Measurements from ENCODE around the gene ALG12.

ALG12 gene

DNA sequence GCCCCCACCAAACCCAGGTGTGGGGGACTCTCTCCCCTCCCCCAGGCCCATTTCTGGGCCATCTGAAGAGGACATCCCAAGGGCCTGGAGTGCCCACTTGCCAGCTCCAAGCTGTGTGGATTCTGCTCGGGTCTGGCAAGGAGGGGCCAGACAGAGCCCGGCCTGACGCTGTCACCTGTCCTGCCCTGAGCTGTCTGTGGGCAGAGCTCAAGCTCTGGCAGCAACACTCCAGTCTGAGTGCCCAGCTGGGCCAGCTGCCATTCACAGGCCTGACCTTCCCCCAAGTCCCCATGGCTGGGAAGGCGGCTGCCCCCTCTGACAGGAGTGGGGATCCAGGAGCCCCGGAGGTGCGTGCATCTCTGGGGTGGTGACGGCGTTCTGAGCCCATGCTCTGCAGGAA lies 36.1 kb upstream of the ALG12 start:
- H3K9ac ChIP-seq (ENCODE audit: low read length): no peak overlapping the region
- no peaks in the 10 kb centered on the region for H4K20me1 ChIP-seq (ENCODE audit: insufficient read depth, low read length)
- peaks cover 13% of the 10 kb centered on the region for H3K4me1 ChIP-seq (ENCODE audit: low read length)

DNA sequence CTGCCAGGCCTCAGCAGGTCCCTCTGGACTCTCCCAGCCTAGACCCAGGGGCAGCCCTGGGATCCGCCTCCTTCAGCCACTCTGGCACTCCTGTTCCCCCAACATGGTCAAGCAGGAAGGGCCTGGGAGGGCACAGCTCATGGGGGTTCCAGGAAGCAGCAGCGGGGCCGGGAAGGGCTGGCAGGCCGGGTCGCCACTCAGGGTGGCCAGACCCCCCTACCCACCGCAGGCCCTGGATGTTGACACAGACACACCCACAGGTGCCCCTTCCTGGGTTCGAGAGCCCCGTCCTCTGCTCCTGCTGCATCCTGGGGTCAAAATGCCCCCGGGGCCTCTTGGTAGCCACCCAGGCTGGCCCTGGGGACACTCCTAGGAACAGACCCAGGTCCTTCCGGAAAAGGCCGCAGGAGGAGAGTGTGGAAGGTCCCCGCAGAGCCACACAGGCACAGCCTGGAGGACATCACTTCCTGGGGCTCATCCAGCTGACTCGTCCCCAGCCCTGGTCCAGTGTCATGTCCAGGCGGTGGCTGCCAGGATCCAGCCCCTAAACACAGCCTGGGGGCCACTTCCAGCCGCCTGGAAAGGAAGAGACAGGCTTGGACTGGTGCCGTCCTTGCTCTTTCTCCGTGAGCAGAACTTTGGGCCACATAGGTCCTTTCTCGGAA lies 35.6 kb upstream of the ALG12 start:
- Histone ChIP-seq H3K4me1 (ENCODE audit: low read length) (peaks cover 9% of the 10 kb centered on the region), H3K36me3 (replicated peaks; ENCODE audit: low read depth, low read length) (no peaks in the 10 kb centered on the region), H3K27ac (ENCODE audit: low read length) (no peak overlapping the region), H2AFZ (ENCODE audit: low read depth, low read length) (no peak overlapping the region), H3K27me3 (ENCODE audit: low read depth, low read length) (no peaks in the 10 kb centered on the region), H3K79me2 (ENCODE audit: low read length) (no peaks in the 10 kb centered on the region), H3K4me3 (ENCODE audit: low read length) (no peak overlapping the region), H4K20me1 (ENCODE audit: insufficient read depth, low read length) (no peaks in the 10 kb centered on the region), H3K9me3 (ENCODE audit: insufficient read depth, low read length) (no peaks in the 10 kb centered on the region), H3K4me2 (ENCODE audit: low read length) (no peak overlapping the region), H3K9ac (ENCODE audit: low read length) (no peak overlapping the region)
- TF ChIP-seq EZH2phosphoT487 (IDR thresholded peaks at IDR 0.05; ENCODE audit: low read depth): no peak
- TF ChIP-seq, protein P1, sequence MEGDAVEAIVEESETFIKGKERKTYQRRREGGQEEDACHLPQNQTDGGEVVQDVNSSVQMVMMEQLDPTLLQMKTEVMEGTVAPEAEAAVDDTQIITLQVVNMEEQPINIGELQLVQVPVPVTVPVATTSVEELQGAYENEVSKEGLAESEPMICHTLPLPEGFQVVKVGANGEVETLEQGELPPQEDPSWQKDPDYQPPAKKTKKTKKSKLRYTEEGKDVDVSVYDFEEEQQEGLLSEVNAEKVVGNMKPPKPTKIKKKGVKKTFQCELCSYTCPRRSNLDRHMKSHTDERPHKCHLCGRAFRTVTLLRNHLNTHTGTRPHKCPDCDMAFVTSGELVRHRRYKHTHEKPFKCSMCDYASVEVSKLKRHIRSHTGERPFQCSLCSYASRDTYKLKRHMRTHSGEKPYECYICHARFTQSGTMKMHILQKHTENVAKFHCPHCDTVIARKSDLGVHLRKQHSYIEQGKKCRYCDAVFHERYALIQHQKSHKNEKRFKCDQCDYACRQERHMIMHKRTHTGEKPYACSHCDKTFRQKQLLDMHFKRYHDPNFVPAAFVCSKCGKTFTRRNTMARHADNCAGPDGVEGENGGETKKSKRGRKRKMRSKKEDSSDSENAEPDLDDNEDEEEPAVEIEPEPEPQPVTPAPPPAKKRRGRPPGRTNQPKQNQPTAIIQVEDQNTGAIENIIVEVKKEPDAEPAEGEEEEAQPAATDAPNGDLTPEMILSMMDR (IDR thresholded peaks at IDR 0.05; ENCODE audit: low read depth, low read length): no peak

More for the DNA sequence above, 36.1 kb upstream of the ALG12 start:
- Histone ChIP-seq H3K4me3 (ENCODE audit: low read length) (no peak overlapping the region), H3K27ac (ENCODE audit: low read length) (no peak overlapping the region), H3K9me3 (ENCODE audit: insufficient read depth, low read length) (no peaks in the 10 kb centered on the region), H3K36me3 (replicated peaks; ENCODE audit: low read depth, low read length) (no peaks in the 10 kb centered on the region), H3K79me2 (ENCODE audit: low read length) (peaks cover 2% of the 10 kb centered on the region; the same call in 1 of the 2 replicates), H3K4me2 (ENCODE audit: low read length) (no peak overlapping the region), H3K27me3 (ENCODE audit: low read depth, low read length) (no peaks in the 10 kb centered on the region), H2AFZ (ENCODE audit: low read depth, low read length) (no peak overlapping the region)
- TF ChIP-seq, protein P1 (IDR thresholded peaks at IDR 0.05; ENCODE audit: low read depth, low read length): no peak
- no peak for TF ChIP-seq EZH2phosphoT487 (IDR thresholded peaks at IDR 0.05; ENCODE audit: low read depth)

DNA sequence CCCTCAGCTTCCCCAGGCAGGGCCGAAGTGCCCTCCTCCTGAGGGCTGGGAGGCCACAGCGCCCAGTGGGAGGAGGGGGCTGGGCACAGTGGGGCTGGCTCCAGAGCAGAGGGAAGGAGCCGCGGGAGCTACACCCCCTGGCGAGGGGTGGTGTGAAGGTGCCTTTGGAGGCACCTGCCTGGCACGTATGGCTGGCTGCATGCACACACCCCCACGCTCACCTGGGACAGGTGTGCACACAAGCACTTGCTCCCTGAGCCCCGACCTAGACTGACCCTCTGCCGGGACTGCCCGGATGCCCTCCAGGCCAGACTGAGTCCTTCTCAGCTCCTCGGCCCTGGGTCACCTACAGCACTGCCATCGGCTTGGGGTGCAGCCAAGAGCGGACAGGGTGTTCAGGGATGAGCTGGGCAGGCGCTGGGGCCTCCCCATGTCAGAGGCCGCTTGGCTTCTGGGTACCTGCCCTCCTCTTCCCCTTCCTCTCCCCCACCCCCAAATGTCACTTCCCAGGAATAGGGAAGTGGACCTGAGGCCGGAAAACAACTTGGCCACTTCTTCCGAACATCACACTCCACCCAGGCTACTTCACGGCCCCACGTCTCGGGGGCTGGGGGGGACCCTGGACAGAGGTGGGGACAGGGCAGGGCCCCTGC lies 34.9 kb upstream of the ALG12 start:
- Histone ChIP-seq H4K20me1 (ENCODE audit: insufficient read depth, low read length) (no peaks in the 10 kb centered on the region), H3K27me3 (ENCODE audit: low read depth, low read length) (no peaks in the 10 kb centered on the region), H3K9me3 (ENCODE audit: insufficient read depth, low read length) (no peaks in the 10 kb centered on the region), H3K4me3 (ENCODE audit: low read length) (no peak overlapping the region), H2AFZ (ENCODE audit: low read depth, low read length) (no peak overlapping the region), H3K79me2 (ENCODE audit: low read length) (no peaks in the 10 kb centered on the region), H3K36me3 (replicated peaks; ENCODE audit: low read depth, low read length) (no peaks in the 10 kb centered on the region), H3K4me1 (ENCODE audit: low read length) (peaks cover 9% of the 10 kb centered on the region), H3K27ac (ENCODE audit: low read length) (no peak overlapping the region), H3K9ac (ENCODE audit: low read length) (no peak overlapping the region), H3K4me2 (ENCODE audit: low read length) (no peak overlapping the region)
- TF ChIP-seq EZH2phosphoT487 (IDR thresholded peaks at IDR 0.05; ENCODE audit: low read depth): no peak
- TF ChIP-seq, protein P1 (IDR thresholded peaks at IDR 0.05; ENCODE audit: low read depth, low read length): no peak

DNA sequence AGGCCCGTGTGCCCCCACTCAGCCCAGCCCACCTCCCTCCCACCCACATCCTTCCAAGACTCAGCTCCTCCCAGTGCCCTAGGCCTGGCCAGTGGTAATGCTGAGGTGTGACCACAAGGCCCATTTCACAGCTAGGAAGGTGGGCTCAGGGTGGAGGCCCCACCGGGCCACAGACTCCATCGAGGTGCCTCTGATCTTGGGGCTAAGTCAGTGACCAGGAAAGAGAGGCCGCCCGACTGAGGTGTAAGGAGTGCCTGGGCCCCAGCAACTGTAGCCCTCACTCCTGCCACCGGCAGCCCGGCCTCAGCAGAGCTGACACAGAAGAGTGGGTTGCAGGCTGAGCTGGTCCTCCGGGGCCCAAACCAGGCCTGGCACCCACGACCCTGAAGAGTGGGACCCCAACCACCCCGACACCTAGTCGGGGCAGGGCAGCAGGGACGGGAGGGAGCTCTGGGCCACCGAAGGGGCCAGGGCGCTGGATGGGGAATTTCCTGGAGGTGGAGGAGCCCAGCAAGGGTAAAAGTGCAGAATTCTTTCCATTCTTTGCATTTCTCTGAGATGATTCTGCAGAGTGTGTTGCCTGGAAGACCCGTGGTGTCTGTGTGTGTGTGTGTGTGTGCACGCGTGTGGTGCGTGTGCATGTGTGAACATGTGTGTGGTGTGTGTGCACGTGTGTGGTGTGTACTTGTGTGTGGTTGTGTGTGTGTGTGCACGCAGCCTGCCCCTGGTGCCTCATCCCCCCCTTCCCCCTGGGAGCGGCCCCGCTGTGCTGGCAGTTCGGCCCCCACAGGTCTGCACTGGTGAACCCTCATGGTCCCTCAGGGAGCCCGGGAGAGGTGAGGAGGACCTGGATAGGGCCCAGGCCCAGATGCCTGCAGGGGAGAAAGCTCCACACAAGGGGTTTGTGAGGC lies 34.0 kb upstream of the ALG12 start:
- H3K4me2 ChIP-seq (ENCODE audit: low read length): no peak overlapping the region
- no peaks in the 10 kb centered on the region for H4K20me1 ChIP-seq (ENCODE audit: insufficient read depth, low read length)
- no peaks in the 10 kb centered on the region for H3K27me3 ChIP-seq (ENCODE audit: low read depth, low read length)
- peaks cover 9% of the 10 kb centered on the region for H3K4me1 ChIP-seq (ENCODE audit: low read length)
- no peak overlapping the region for H2AFZ ChIP-seq (ENCODE audit: low read depth, low read length)
- H3K9me3 ChIP-seq (ENCODE audit: insufficient read depth, low read length): no peaks in the 10 kb centered on the region
- H3K27ac ChIP-seq (ENCODE audit: low read length): no peak overlapping the region
- no peaks in the 10 kb centered on the region for H3K79me2 ChIP-seq (ENCODE audit: low read length)
- H3K4me3 ChIP-seq (ENCODE audit: low read length): no peak overlapping the region
- H3K36me3 ChIP-seq (replicated peaks; ENCODE audit: low read depth, low read length): no peaks in the 10 kb centered on the region
- no peak overlapping the region for H3K9ac ChIP-seq (ENCODE audit: low read length)
- TF ChIP-seq EZH2phosphoT487 (IDR thresholded peaks at IDR 0.05; ENCODE audit: low read depth): no peak
- TF ChIP-seq, protein P1 (IDR thresholded peaks at IDR 0.05; ENCODE audit: low read depth, low read length): no peak
